Keratinocyte (primary cell): ENCODE results near the gene RNPS1. TPM values are rescaled to one million over a fixed set of nuclear protein-coding genes. Genes with fewer than 3 reads are reported as not detected.

Experiments used
- DNase-seq: peaks from one replicate; pipeline ENCODE4 v3.0.0-alpha.2; 2011; ENCODE audit warnings: low read depth, missing footprints, low spot score
- FAIRE-seq: peaks from 2 replicates; lab custom pipeline; 2011; peaks lifted over from hg19 to GRCh38; lab: Jason Lieb, UNC
- H2AFZ ChIP-seq: 2 replicates; pipeline ENCODE4 v1.6.0; 2012; ENCODE audit warnings: low read length, control low read depth, inconsistent platforms; ENCODE audit not compliant: control insufficient read depth
- H3K27ac ChIP-seq: 2 replicates; pipeline ENCODE4 v1.5.1; 2011; ENCODE audit warnings: low read length; ENCODE audit not compliant: control insufficient read depth, insufficient read depth
- H3K27me3 ChIP-seq: 3 replicates; pipeline ENCODE4 v1.6.0; 2011; ENCODE audit warnings: low read length; ENCODE audit not compliant: control insufficient read depth, insufficient read depth; ENCODE audit errors: extremely low read depth
- H3K36me3 ChIP-seq, 2 experiments: 2 replicates in 1 of 2; 3 replicates in 1 of 2; pipeline ENCODE4 v1.5.1; 2011; ENCODE audit warnings: low read length in 2 of 2, mild to moderate bottlenecking in 1 of 2; ENCODE audit not compliant: control insufficient read depth in 2 of 2, insufficient read depth in 2 of 2; ENCODE audit errors: extremely low read depth in 1 of 2
- H3K4me1 ChIP-seq: 3 replicates; pipeline ENCODE4 v1.5.1; 2011; ENCODE audit warnings: low read length; ENCODE audit not compliant: control insufficient read depth, insufficient read depth; ENCODE audit errors: extremely low read depth
- H3K4me2 ChIP-seq: 3 replicates; pipeline ENCODE4 v1.6.0; 2011; ENCODE audit warnings: low read depth, low read length; ENCODE audit not compliant: control insufficient read depth, insufficient read depth; ENCODE audit errors: extremely low read depth
- H3K4me3 ChIP-seq, 3 experiments: fragments of 200-600 bp in 1 of 3; sonication (generic) in 1 of 3; 2 replicates in 2 of 3; 3 replicates in 1 of 3; pipeline ENCODE4 v1.5.1; 2011 to 2016; ENCODE audit warnings: low read length in 3 of 3, mild to moderate bottlenecking in 3 of 3, control low read depth in 2 of 3, inconsistent platforms in 1 of 3, low read depth in 1 of 3, mixed read lengths in 1 of 3, mixed run types in 1 of 3, moderate library complexity in 1 of 3; ENCODE audit not compliant: control insufficient read depth in 2 of 3, insufficient read depth in 2 of 3; ENCODE audit errors: extremely low read depth in 1 of 3
- H3K79me2 ChIP-seq: 2 replicates; pipeline ENCODE4 v1.6.0; 2012; ENCODE audit warnings: low read length; ENCODE audit not compliant: control insufficient read depth, insufficient read depth
- H3K9ac ChIP-seq: 3 replicates; pipeline ENCODE4 v1.6.0; 2011; ENCODE audit warnings: low read length; ENCODE audit not compliant: control insufficient read depth, insufficient read depth; ENCODE audit errors: extremely low read depth
- H3K9me1 ChIP-seq: 3 replicates; pipeline ENCODE4 v1.6.0; 2011; ENCODE audit warnings: low read length; ENCODE audit not compliant: control insufficient read depth, insufficient read depth; ENCODE audit errors: extremely low read depth
- H3K9me3 ChIP-seq: 2 replicates; pipeline ENCODE4 v1.5.1; 2012; ENCODE audit warnings: low read depth, low read length; ENCODE audit not compliant: control insufficient read depth
- H4K20me1 ChIP-seq: 3 replicates; pipeline ENCODE4 v1.6.0; 2011; ENCODE audit warnings: low read length; ENCODE audit not compliant: control insufficient read depth, insufficient read depth; ENCODE audit errors: extremely low read depth
- CTCF ChIP-seq, 3 experiments: IDR thresholded peaks in 1 of 3; conservative IDR thresholded peaks in 1 of 3; optimal IDR thresholded peaks in 1 of 3; 2 replicates in 2 of 3; 3 replicates in 1 of 3; pipeline versions ENCODE3 to v1.5.1; 2011; ENCODE audit warnings: low read length in 3 of 3, mild to moderate bottlenecking in 3 of 3, moderate library complexity in 2 of 3, control low read depth in 1 of 3, inconsistent platforms in 1 of 3; ENCODE audit not compliant: insufficient read depth in 2 of 3; ENCODE audit errors: extremely low read depth in 1 of 3
- EZH2 ChIP-seq: IDR thresholded peaks from one replicate; pipeline ENCODE4 v1.6.1; 2012; ENCODE audit warnings: inconsistent platforms, mild to moderate bottlenecking, low read length, moderate library complexity
- dilution Hi-C: fragments of 300-500 bp; cut with MboI; formaldehyde crosslinking; loops from one replicate; pipeline ENCODE4 v1.7.0; 2020; ENCODE audit warnings: low sequenced_read_pairs; ENCODE audit not compliant: extremely low pct_ligation_motif_present
- polyA plus RNA-seq, 5 experiments: library from polyadenylated mRNA; depleted of rRNA in 3 of 5; stranded (reverse) in 3 of 5; stranded (forward) in 1 of 5; unstranded in 1 of 5; fragments of >200 nt; gene quantifications; 1 replicate in 1 of 5; 2 replicates in 3 of 5; 3 replicates in 1 of 5; pipeline versions ENCODE4 v1.2.1 to v1.2.3, GENCODE V29; 2011 to 2012; ENCODE audit warnings: missing spikeins in 2 of 5, low read depth in 1 of 5, low replicate concordance in 1 of 5

The RNPS1 gene
- polyA plus RNA-seq, 1 donor (not counting 4 experiments of a cell fraction or from before 2014, with no cell fraction given), result 89.4 TPM

- TF ChIP-seq EZH2 (no peak), CTCF (optimal IDR thresholded peaks at IDR 0.05 in 1 of 3, IDR thresholded peaks at IDR 0.05 in 1 of 3, conservative IDR thresholded peaks at IDR 0.05 in 1 of 3; ENCODE audit: extremely low read depth in 1 of 3, insufficient read depth in 2 of 3, low read length in 3 of 3) (no peak)
- Histone ChIP-seq H3K36me3 (no peaks in the 10 kb centered on the region), H3K4me3 (no peak overlapping the region), H2AFZ (no peak overlapping the region), H3K9me1 (no peaks in the 10 kb centered on the region), H3K79me2 (no peaks in the 10 kb centered on the region), H4K20me1 (no peaks in the 10 kb centered on the region), H3K9ac (no peak overlapping the region), H3K27me3 (peaks cover 4% of the 10 kb centered on the region), H3K4me1 (peaks cover 4% of the 10 kb centered on the region), H3K9me3 (no peaks in the 10 kb centered on the region), H3K4me2 (no peak overlapping the region), H3K27ac (no peak overlapping the region)
- FAIRE-seq, result no peak
- no peak for DNase-seq
- dilution Hi-C loops, result no loop called here
Observed at GRCh38 chr16:2285731-2286191, 17.8 kb upstream of the RNPS1 start.

- Histone ChIP-seq H3K27me3 (peaks cover 4% of the 10 kb centered on the region), H3K36me3 (no peaks in the 10 kb centered on the region)
- no peak for TF ChIP-seq CTCF (optimal IDR thresholded peaks at IDR 0.05 in 1 of 3, IDR thresholded peaks at IDR 0.05 in 1 of 3, conservative IDR thresholded peaks at IDR 0.05 in 1 of 3; ENCODE audit: extremely low read depth in 1 of 3, insufficient read depth in 2 of 3, low read length in 3 of 3)
- TF ChIP-seq EZH2, result no peak
Observed at GRCh38 chr16:2284797-2285576, 17.1 kb upstream of the RNPS1 start.

More at GRCh38 chr16:2284797-2285576, 17.1 kb upstream of the RNPS1 start:
- dilution Hi-C loops, result no loop called here
- Histone ChIP-seq H3K9me3 (no peaks in the 10 kb centered on the region), H3K9ac (no peak overlapping the region), H3K79me2 (no peaks in the 10 kb centered on the region), H3K4me1 (peaks cover 4% of the 10 kb centered on the region), H3K27ac (no peak overlapping the region), H2AFZ (no peak overlapping the region), H3K4me3 (no peak overlapping the region), H3K9me1 (no peaks in the 10 kb centered on the region), H4K20me1 (no peaks in the 10 kb centered on the region), H3K4me2 (no peak overlapping the region)
- FAIRE-seq (no peak), DNase-seq (no peak)
